SH-SY5Y (cell line): ENCODE measurements around the gene CLDN15.

Experiments used
- GATA2 ChIP-seq: IDR thresholded peaks from 2 replicates; pipeline ENCODE4 v1.6.1; 2011; ENCODE audit warnings: mild to moderate bottlenecking, low read depth, low read length
- GATA3 ChIP-seq: IDR thresholded peaks from 2 replicates; pipeline ENCODE4 v1.6.1; 2011; ENCODE audit warnings: low read depth, mild to moderate bottlenecking, low read length, moderate library complexity

- TF ChIP-seq GATA2 (no peak), GATA3 (no peak)
Measured at GRCh38 chr7:101185258-101185839, 52.3 kb downstream of the CLDN15 start.
